ENCODE data around the gene ZNG1B. TPM values are rescaled to one million over a fixed set of nuclear protein-coding genes. Genes with fewer than 3 reads are reported as not detected.
"Not testable (repeated sequence)": the region's sequence is repeated elsewhere in the genome, so short reads cannot be mapped to it uniquely, and the experiment has no call there.

The ZNG1B gene
- 39.0 and 42.7 TPM in 2 replicates for total RNA-seq (2014; rRNA removed; shearing (Covaris generic))
- 70.6 and 101 TPM in 2 replicates for polyA plus RNA-seq (2014; cell fraction: nucleus; rRNA removed)

DNA sequence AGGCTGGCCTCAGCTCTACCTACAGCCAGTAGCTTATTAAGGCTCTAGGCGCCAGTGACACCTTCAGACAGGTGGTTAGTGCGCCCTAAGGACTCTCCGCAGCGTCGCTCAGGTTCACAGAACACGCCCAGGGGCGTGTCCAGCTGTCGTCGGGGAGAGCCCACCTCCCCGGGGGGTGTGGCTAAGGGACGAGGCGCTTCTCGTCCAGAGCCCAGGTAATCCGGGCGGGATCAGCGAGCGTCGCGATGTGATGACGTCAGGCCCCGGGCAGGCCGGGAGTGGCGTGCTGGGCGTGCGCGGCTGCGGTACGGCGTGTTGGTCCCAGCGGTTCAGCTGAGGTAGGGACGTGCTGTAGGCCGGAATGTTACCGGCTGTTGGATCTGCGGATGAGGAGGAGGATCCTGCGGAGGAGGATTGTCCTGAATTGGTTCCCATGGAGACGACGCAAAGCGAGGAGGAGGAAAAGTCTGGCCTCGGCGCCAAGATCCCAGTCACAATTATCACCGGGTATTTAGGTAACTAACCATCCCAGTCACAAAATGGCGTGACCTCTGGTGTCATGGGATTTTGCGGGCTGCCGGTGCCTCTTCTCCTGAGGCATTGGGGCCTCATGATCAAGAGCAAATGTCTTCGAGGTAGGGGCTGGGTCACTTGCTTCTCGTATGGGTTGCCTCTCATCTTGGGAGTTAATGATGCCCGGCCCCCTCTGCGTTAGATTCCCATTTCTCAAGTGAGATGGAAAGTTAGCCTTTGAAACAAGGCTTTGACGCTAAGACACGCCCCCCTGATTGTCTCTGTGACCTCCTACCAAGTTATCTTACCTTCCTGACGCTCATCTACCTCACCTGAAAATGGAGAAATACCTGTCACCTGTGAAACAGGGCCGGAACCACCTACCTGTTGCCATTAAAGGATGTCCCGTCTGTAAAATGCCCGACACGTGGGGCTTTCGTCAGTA, at the start of gene ZNG1B:
Gene ZNG1B, plus strand, starts transcription at position 184 of the 958 bp plus-strand sequence. Its CDS starts 178 bp downstream, at position 362.
- DNase-seq (ENCODE audit: extremely low read depth, low read depth): not testable (repeated sequence)

GRCh38 chr2:113390124-113390849, 47.2 kb upstream of the ZNG1B start:
- peak; percentile 88 for DNase-seq (ENCODE audit: extremely low read depth, low read depth)

DNA sequence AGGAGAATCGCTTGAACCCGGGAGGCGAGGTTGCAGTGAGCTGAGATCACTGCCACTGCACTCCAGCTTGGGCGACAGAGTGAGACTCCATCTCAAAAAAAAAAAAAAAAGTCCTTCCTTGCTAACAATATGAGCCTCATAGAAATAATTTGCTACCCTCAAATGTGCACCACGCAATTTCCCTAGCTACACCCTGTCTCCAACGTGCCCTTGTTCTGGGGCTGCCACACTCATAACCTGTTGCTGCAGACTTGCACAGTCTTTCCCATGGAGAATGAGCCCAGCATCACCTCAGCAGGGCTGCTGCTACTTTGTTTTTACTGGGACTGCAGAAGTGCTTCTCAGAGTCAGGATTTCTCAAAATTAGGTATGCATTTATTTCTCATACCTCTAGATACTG, 46.4 kb upstream of the ZNG1B start:
- no peak for DNase-seq (ENCODE audit: extremely low read depth, low read depth)

DNA sequence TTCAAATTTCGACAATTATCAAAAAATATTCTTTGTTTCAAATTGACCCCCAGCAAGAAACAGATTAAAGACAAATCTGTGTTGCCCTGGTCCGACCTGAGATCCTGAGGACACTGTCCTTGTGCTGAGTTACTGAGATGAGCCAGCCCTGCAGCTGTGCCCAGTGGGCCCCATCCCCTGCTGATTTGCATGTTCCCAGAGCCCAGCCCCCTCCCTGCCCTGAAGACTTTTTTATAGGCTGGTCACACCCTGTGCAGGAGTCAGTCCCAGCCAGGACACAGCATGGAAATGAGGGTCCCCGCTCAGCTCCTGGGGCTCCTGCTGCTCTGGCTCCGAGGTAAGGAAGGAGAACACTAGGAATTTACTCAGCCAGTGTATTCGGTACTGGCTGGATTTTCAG, 31.4 kb upstream of the ZNG1B start:
- DNase-seq (ENCODE audit: extremely low read depth, low read depth): no peak

- DNase-seq (ENCODE audit: extremely low read depth, low read depth): peak; percentile 30
These were observed 29.9 kb upstream of the ZNG1B start for GRCh38 chr2:113407446-113408099.

DNA sequence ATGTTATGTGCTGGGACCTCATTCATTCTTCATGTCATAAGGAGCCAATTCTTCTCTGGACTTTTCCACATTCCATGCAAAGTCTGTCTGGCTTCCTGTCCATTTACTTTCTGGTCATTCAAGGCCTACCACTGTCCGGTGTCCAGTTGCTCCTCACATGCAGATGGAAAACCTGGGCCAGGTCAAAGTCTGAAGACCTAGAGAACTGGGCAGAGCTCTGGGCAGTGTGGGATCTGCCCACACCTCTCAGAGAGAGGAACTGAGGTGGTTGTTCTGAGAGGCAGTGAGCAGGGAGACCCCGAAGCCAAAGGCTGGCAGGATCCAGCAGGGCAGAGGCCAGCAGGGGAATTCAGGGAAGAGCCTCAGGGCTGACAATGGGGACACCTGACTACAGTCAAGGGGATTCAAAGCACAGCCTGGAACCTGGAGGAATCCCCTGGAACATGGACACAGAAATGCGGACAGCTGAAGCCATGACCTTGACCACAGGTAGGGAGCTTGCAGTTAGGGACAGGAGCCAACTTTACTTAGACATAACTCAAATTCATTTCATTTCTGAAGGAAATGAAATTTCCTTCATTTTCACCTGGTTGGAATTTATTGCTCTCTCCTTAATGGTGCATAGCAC, 25.7 kb upstream of the ZNG1B start:
- not testable (repeated sequence) for DNase-seq (ENCODE audit: extremely low read depth, low read depth)

DNA sequence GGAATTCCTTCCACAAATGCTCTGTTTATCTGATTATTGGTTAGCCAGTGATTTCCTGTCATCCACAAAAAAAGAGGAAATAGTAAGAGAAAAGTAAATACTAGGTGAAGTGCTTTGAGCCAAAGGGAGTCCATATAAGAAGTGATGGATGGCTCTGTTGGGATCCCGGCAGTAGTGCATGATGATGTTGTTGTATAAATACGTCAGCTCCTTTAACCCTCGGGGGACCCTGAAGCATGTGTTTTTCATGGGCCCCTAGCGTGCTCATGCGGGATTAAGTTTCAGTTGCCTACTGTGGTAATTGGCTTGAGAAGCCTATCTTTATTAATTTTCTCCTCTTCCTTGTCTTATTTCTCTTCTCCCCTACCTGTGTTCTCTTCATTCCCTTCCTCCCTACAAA, 24.7 kb upstream of the ZNG1B start:
- DNase-seq (ENCODE audit: extremely low read depth, low read depth): not testable (repeated sequence)

DNA sequence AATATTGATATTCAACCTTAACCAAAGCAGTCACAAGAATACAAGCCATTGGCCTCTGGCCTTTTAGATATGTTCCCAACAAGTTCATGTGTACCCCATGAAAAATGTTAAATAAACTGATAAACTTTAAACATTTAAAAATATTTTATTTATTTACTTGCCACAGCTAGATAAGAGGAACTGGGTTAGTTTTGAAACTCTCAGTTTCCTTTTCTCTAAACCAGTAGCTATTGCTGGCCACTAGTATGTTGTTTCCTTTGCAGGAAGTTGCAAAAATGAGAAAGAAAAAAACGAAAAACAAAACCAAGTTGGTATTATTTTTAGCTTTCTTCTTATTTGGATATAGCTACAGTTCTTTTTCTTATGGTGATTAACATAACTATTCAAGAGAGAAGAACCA, 5.7 kb upstream of the ZNG1B start:
- DNase-seq (ENCODE audit: extremely low read depth, low read depth): not testable (repeated sequence)

GRCh38 chr2:113433468-113433867, 4.0 kb upstream of the ZNG1B start:
- DNase-seq (ENCODE audit: extremely low read depth, low read depth): not testable (repeated sequence)

- DNase-seq (ENCODE audit: extremely low read depth, low read depth): not testable (repeated sequence)
These were observed 28.3 kb downstream of the ZNG1B start for GRCh38 chr2:113465770-113466169.

- not testable (repeated sequence) for DNase-seq (ENCODE audit: extremely low read depth, low read depth)
These were observed 39.3 kb downstream of the ZNG1B start for GRCh38 chr2:113476688-113477368.

DNA sequence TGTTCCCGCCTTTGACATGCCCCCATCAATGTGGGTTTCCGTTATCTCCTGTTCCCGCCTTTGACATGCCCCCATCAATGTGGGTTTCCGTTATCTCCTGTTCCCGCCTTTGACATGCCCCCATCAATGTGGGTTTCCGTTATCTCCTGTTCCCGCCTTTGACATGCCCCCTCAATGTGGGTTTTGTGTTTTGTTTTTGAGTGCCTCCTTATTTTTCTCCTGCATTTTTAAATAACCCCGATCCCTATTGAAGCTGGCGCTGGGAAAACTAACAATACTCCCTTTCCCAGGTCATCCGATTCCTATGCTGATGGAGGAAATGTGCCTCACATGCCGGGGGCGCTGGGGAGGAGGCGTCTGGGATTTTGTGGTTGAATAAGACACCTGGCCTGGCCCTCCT, 59.0 kb downstream of the ZNG1B start:
- DNase-seq (ENCODE audit: extremely low read depth, low read depth): not testable (repeated sequence)

DNA sequence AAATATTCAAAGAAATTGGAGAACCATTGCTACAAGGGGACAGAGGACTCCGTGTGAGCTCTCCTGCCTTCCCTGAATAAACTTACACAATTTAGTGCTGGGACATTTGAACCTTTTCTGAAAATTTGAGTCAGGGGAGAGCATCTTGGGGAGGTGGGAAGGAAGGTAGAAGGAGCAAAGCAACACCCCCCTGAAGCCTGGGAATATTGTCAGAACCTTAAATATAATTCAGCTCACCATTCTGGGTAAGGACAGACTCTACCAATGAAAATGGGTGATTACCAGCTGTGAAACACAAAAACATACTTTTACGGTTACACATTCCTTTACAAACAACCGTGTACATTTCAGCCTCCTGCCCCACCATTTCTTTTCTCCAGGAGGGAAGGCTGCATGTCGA, 60.9 kb downstream of the ZNG1B start, which contains the start of gene FOXD4L1:
Gene FOXD4L1, plus strand, starts transcription at position 301 of the 400 bp plus-strand sequence. CDS start 592 bp downstream, outside the sequence.
- not testable (repeated sequence) for DNase-seq (ENCODE audit: extremely low read depth, low read depth)

- DNase-seq (ENCODE audit: extremely low read depth, low read depth): not testable (repeated sequence)
These were observed 61.8 kb downstream of the ZNG1B start for GRCh38 chr2:113499019-113499885.

- DNase-seq (ENCODE audit: extremely low read depth, low read depth): not testable (repeated sequence)
These were observed 62.6 kb downstream of the ZNG1B start for GRCh38 chr2:113499886-113500722.

GRCh38 chr2:113500723-113501038, 63.2 kb downstream of the ZNG1B start:
- not testable (repeated sequence) for DNase-seq (ENCODE audit: extremely low read depth, low read depth)

DNA sequence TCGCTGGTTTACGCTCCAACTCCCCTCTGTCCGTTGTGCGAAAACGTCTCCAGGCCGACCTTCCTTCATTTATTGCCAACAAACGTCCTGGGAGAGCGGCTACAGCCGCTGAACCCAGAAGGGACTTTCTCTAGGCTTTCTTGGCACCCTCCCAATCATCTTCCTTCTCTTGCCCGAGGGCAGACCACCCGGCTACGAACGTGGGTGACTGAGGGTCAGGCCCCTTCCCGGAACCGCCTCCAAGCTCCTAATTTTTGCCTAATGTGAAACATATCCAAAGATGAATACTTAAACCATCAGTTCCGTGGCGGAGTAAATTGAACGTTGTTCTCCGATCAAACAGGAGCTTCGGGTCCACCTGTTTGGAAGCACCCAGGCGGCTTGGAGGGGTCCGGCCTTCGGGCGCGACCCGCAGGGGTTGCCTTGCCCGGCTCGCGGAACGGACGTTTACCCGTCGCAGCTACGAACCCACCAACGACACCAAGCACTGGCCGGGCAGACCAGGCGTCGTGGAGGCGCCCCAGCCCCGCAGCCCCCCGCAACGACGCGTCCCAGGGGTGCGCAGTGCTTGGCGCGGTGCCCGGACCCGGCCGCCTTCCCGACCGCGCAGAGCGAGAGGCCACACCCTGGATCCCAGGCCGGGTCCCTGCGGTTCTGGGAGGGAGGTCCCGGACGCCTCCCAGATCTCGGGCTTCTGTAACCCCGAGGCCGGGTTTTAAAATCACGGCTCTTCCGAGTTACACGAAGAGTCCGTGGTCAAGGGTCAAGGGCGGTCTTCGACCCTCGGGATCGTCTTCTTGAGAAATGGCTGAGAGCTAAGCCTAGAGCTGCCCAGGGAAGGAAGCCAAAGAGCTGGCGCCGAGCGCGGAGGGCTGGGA, 65.0 kb downstream of the ZNG1B start:
- not testable (repeated sequence) for DNase-seq (ENCODE audit: extremely low read depth, low read depth)

Measured in NCI-H460 (cell line).